ENCODE results near the gene MRPL9. TPM values are rescaled to one million over a fixed set of nuclear protein-coding genes. Genes with fewer than 3 reads are reported as not detected.

MRPL9 gene
- total and polyA plus RNA-seq, 7 experiments from 2014 or later, result 77.0 to 168 (median 115) TPM

- no peaks in the 10 kb centered on the region for H3K36me3 ChIP-seq (ENCODE audit: control insufficient read depth in 2 of 3, insufficient read depth in 3 of 3, low read length in 3 of 3)
- no peak overlapping the region for H3K4me3 ChIP-seq (ENCODE audit: low read length)
- DNase-seq (no peak), ATAC-seq (no peak)
- Mint-ChIP-seq H3K27me3 (peaks cover 0 to 7% (median 0%) of the 10 kb centered on the region in 5 donors), H3K4me3 (no peak overlapping the region), H3K27ac (no peak overlapping the region), H3K36me3 (no peaks in the 10 kb centered on the region), H3K9me3 (peaks cover 0 to 2% (median 0%) of the 10 kb centered on the region in 11 donors), H3K4me1 (peaks cover 0 to 6% (median 0%) of the 10 kb centered on the region in 7 donors)
- no peaks in the 10 kb centered on the region for H3K4me1 ChIP-seq (ENCODE audit: control insufficient read depth in 2 of 2, insufficient read depth in 2 of 2, low read length in 2 of 2)
- POLR2A ChIA-PET, result no interaction called here
- no peaks in the 10 kb centered on the region for H3K9me3 ChIP-seq (ENCODE audit: control insufficient read depth in 2 of 3, low read length in 3 of 3)
- H3K27ac ChIP-seq (ENCODE audit: low read depth, low read length), result no peak overlapping the region
- no peaks in the 10 kb centered on the region for H3K27me3 ChIP-seq (ENCODE audit: control insufficient read depth in 2 of 2, insufficient read depth in 2 of 2, low read length in 2 of 2)
- CTCF ChIA-PET, result no interaction called here
- intact Hi-C loops (cut with micrococcal nuclease), result no loop called here
Measured at GRCh38 chr1:151806170-151806569, 42.9 kb upstream of the MRPL9 start.

GRCh38 chr1:151805066-151805820, 41.9 kb upstream of the MRPL9 start, which contains the start of gene LINGO4:
TSS of gene LINGO4 (minus strand) at chr1:151805419. CDS start at chr1:151802704, 2,715 bp downstream.
- Mint-ChIP-seq H3K9me3 (peaks cover 0 to 2% (median 0%) of the 10 kb centered on the region in 11 donors), H3K27me3 (peaks cover 0 to 13% (median 5%) of the 10 kb centered on the region in 5 donors), H3K36me3 (no peaks in the 10 kb centered on the region), H3K4me3 (no peak within 1 kb of the TSS), H3K27ac (no peak within 1 kb of the TSS), H3K4me1 (peaks cover 0 to 10% (median 5%) of the 10 kb centered on the region in 7 donors)
- H3K4me3 ChIP-seq (ENCODE audit: low read length), result no peak within 1 kb of the TSS
- no peaks in the 10 kb centered on the region for H3K9me3 ChIP-seq (ENCODE audit: control insufficient read depth in 2 of 3, low read length in 3 of 3)
- H3K4me1 ChIP-seq (ENCODE audit: control insufficient read depth in 2 of 2, insufficient read depth in 2 of 2, low read length in 2 of 2), result no peaks in the 10 kb centered on the region
- ATAC-seq (no peak), DNase-seq (no peak)
- ChIA-PET POLR2A (no interaction called here), CTCF (no interaction called here)
- H3K36me3 ChIP-seq (ENCODE audit: control insufficient read depth in 2 of 3, insufficient read depth in 3 of 3, low read length in 3 of 3), result no peaks in the 10 kb centered on the region
- intact Hi-C loops (cut with micrococcal nuclease), result no loop called here
- no peak within 1 kb of the TSS for H3K27ac ChIP-seq (ENCODE audit: low read depth, low read length)
- no peaks in the 10 kb centered on the region for H3K27me3 ChIP-seq (ENCODE audit: control insufficient read depth in 2 of 2, insufficient read depth in 2 of 2, low read length in 2 of 2)

GRCh38 chr1:151803915-151804314, 40.6 kb upstream of the MRPL9 start:
- Histone ChIP-seq H3K36me3 (ENCODE audit: control insufficient read depth in 2 of 3, insufficient read depth in 3 of 3, low read length in 3 of 3) (no peaks in the 10 kb centered on the region), H3K27me3 (ENCODE audit: control insufficient read depth in 2 of 2, insufficient read depth in 2 of 2, low read length in 2 of 2) (no peaks in the 10 kb centered on the region), H3K4me1 (ENCODE audit: control insufficient read depth in 2 of 2, insufficient read depth in 2 of 2, low read length in 2 of 2) (no peaks in the 10 kb centered on the region), H3K27ac (ENCODE audit: low read depth, low read length) (no peak overlapping the region), H3K9me3 (ENCODE audit: control insufficient read depth in 2 of 3, low read length in 3 of 3) (no peaks in the 10 kb centered on the region), H3K4me3 (ENCODE audit: low read length) (no peak overlapping the region)
- no peak overlapping the region for H3K27ac Mint-ChIP-seq
- H3K4me3 Mint-ChIP-seq, result no peak overlapping the region
- peaks cover 0 to 11% (median 10%) of the 10 kb centered on the region in 7 donors for H3K4me1 Mint-ChIP-seq
- H3K9me3 Mint-ChIP-seq, result peaks cover 0 to 2% (median 0%) of the 10 kb centered on the region in 11 donors
- peaks cover 0 to 6% (median 0%) of the 10 kb centered on the region in 5 donors for H3K36me3 Mint-ChIP-seq
- H3K27me3 Mint-ChIP-seq, result peaks cover 0 to 23% (median 6%) of the 10 kb centered on the region in 5 donors
- DNase-seq (no peak), ATAC-seq (no peak)
- ChIA-PET POLR2A (no interaction called here), CTCF (interaction anchor here (0.6 kb wide), 1 partner anchor 14 kb away, joined by 3 read pairs; no protein-coding TSS in a partner anchor)
- intact Hi-C loops (cut with micrococcal nuclease), result no loop called here

GRCh38 chr1:151803164-151803563, 39.9 kb upstream of the MRPL9 start:
- POLR2A ChIA-PET, result interaction anchor here (1.0 kb wide), 1 partner anchor 17 kb away, joined by 4 read pairs; no protein-coding TSS in a partner anchor
- H3K4me1 Mint-ChIP-seq, result peaks cover 0 to 11% (median 10%) of the 10 kb centered on the region in 7 donors
- no peak for DNase-seq
- Histone ChIP-seq H3K27ac (ENCODE audit: low read depth, low read length) (no peak overlapping the region), H3K4me1 (ENCODE audit: control insufficient read depth in 2 of 2, insufficient read depth in 2 of 2, low read length in 2 of 2) (no peaks in the 10 kb centered on the region), H3K4me3 (ENCODE audit: low read length) (no peak overlapping the region), H3K9me3 (ENCODE audit: control insufficient read depth in 2 of 3, low read length in 3 of 3) (no peaks in the 10 kb centered on the region), H3K36me3 (ENCODE audit: control insufficient read depth in 2 of 3, insufficient read depth in 3 of 3, low read length in 3 of 3) (no peaks in the 10 kb centered on the region), H3K27me3 (ENCODE audit: control insufficient read depth in 2 of 2, insufficient read depth in 2 of 2, low read length in 2 of 2) (no peaks in the 10 kb centered on the region)
- CTCF ChIA-PET, result interaction anchor here (0.6 to 0.8 kb wide), 2 partner anchors 14 to 210 kb away, joined by 3 to 4 read pairs; no protein-coding TSS in a partner anchor
- intact Hi-C loops (cut with micrococcal nuclease), result no loop called here
- H3K27me3 Mint-ChIP-seq, result peaks cover 0 to 26% (median 6%) of the 10 kb centered on the region in 5 donors
- no peak overlapping the region for H3K4me3 Mint-ChIP-seq
- no peak for ATAC-seq
- peaks cover 0 to 10% (median 0%) of the 10 kb centered on the region in 5 donors for H3K36me3 Mint-ChIP-seq
- peaks cover 0 to 2% (median 0%) of the 10 kb centered on the region in 11 donors for H3K9me3 Mint-ChIP-seq
- H3K27ac Mint-ChIP-seq, result peak overlapping the region in 1 of 9 donors; percentile 40

GRCh38 chr1:151802372-151802771, 39.1 kb upstream of the MRPL9 start:
- ChIA-PET CTCF (interaction anchor here (0.8 kb wide), 1 partner anchor 209 kb away, joined by 4 read pairs; no protein-coding TSS in a partner anchor), POLR2A (interaction anchor here (1.0 kb wide), 2 partner anchors 18 to 96 kb away, joined by 3 to 4 read pairs; no protein-coding TSS in a partner anchor)
- Histone ChIP-seq H3K4me1 (ENCODE audit: control insufficient read depth in 2 of 2, insufficient read depth in 2 of 2, low read length in 2 of 2) (no peaks in the 10 kb centered on the region), H3K9me3 (ENCODE audit: control insufficient read depth in 2 of 3, low read length in 3 of 3) (no peaks in the 10 kb centered on the region), H3K27ac (ENCODE audit: low read depth, low read length) (no peak overlapping the region), H3K36me3 (ENCODE audit: control insufficient read depth in 2 of 3, insufficient read depth in 3 of 3, low read length in 3 of 3) (no peaks in the 10 kb centered on the region), H3K4me3 (ENCODE audit: low read length) (no peak overlapping the region), H3K27me3 (ENCODE audit: control insufficient read depth in 2 of 2, insufficient read depth in 2 of 2, low read length in 2 of 2) (no peaks in the 10 kb centered on the region)
- H3K4me1 Mint-ChIP-seq, result peaks cover 0 to 11% (median 9%) of the 10 kb centered on the region in 7 donors
- no peak for DNase-seq
- H3K36me3 Mint-ChIP-seq, result peaks cover 0 to 10% (median 0%) of the 10 kb centered on the region in 5 donors
- peaks cover 0 to 2% (median 0%) of the 10 kb centered on the region in 11 donors for H3K9me3 Mint-ChIP-seq
- H3K27me3 Mint-ChIP-seq, result peaks cover 0 to 26% (median 6%) of the 10 kb centered on the region in 5 donors
- no peak overlapping the region for H3K27ac Mint-ChIP-seq
- no peak overlapping the region for H3K4me3 Mint-ChIP-seq
- intact Hi-C loops (cut with micrococcal nuclease), result no loop called here
- no peak for ATAC-seq

- POLR2A ChIA-PET, result interaction anchor here (1.0 kb wide), 2 partner anchors 19 to 97 kb away, joined by 3 to 4 read pairs; no protein-coding TSS in a partner anchor
Measured at GRCh38 chr1:151801846-151802245, 38.5 kb upstream of the MRPL9 start.

More at GRCh38 chr1:151801846-151802245, 38.5 kb upstream of the MRPL9 start:
- H3K9me3 Mint-ChIP-seq, result peaks cover 0 to 2% (median 0%) of the 10 kb centered on the region in 11 donors
- H3K36me3 Mint-ChIP-seq, result peaks cover 0 to 10% (median under 1%) of the 10 kb centered on the region in 5 donors
- no peak overlapping the region for H3K4me3 Mint-ChIP-seq
- H3K4me1 Mint-ChIP-seq, result peaks cover 0 to 11% (median 9%) of the 10 kb centered on the region in 7 donors
- no peak overlapping the region for H3K27ac ChIP-seq (ENCODE audit: low read depth, low read length)
- H3K27me3 ChIP-seq (ENCODE audit: control insufficient read depth in 2 of 2, insufficient read depth in 2 of 2, low read length in 2 of 2), result no peaks in the 10 kb centered on the region
- no peak overlapping the region for H3K4me3 ChIP-seq (ENCODE audit: low read length)
- DNase-seq (no peak), ATAC-seq (no peak)
- H3K27me3 Mint-ChIP-seq, result peaks cover 0 to 26% (median 6%) of the 10 kb centered on the region in 5 donors
- H3K27ac Mint-ChIP-seq, result no peak overlapping the region
- CTCF ChIA-PET, result no interaction called here
- no peaks in the 10 kb centered on the region for H3K4me1 ChIP-seq (ENCODE audit: control insufficient read depth in 2 of 2, insufficient read depth in 2 of 2, low read length in 2 of 2)
- no peaks in the 10 kb centered on the region for H3K36me3 ChIP-seq (ENCODE audit: control insufficient read depth in 2 of 3, insufficient read depth in 3 of 3, low read length in 3 of 3)
- no peaks in the 10 kb centered on the region for H3K9me3 ChIP-seq (ENCODE audit: control insufficient read depth in 2 of 3, low read length in 3 of 3)
- intact Hi-C loops (cut with micrococcal nuclease), result no loop called here

Data from naive thymus-derived CD4-positive, alpha-beta T cell (primary cell).